ENCODE results near the gene TRAPPC10. TPM values are rescaled to one million over a fixed set of nuclear protein-coding genes. Genes with fewer than 3 reads are reported as not detected.

The TRAPPC10 gene
- polyA plus RNA-seq, 1 of the 3 experiments (the other 2 are of a cell fraction) = 17.5 TPM

DNA sequence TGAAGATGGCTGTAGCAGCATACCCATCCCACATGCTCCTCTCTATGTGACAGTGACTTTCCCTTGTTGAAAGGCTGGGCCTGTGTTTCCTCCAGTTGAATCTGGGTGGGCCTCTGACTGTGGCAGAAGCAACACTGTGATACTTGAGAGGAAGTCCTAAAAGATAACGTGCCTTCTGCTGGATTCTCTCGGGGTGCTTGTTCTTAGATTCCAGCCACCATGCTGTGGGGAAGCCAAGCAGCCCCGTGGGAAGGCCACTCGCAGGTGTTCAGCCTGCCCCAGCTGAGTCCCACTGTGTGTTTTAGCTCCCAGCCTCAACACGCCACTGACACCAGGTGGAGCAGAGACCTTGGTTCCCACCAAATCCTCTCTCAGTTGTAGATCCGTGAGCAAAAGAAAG is 31.5 kb downstream of the TRAPPC10 start:
- no peaks in the 10 kb centered on the region for H3K9me3 ChIP-seq
- H3K9ac ChIP-seq = no peak overlapping the region
- H3K4me1 ChIP-seq (ENCODE audit: control insufficient read depth in 1 of 2, insufficient read depth in 2 of 2, low read depth in 1 of 2, low read length in 1 of 2) = no peaks in the 10 kb centered on the region
- H3K27me3 ChIP-seq (ENCODE audit: insufficient read depth) = no peaks in the 10 kb centered on the region
- H4K20me1 ChIP-seq (ENCODE audit: insufficient read depth) = peaks cover 14% of the 10 kb centered on the region
- H3K36me3 ChIP-seq (replicated peaks in 1 of 2; ENCODE audit: control insufficient read depth in 1 of 2, insufficient read depth in 2 of 2, low read length in 1 of 2) = peaks cover 11 to 21% of the 10 kb centered on the region in 2 experiments
- H3K9me2 ChIP-seq = no peaks in the 10 kb centered on the region
- CTCF ChIA-PET = no interaction called here
- no peak overlapping the region for H3K4me3 ChIP-seq (ENCODE audit: low read depth in 2 of 2, low read length in 1 of 2)
- H3K79me2 ChIP-seq (ENCODE audit: insufficient read depth) = peaks cover 90% of the 10 kb centered on the region
- H3K4me2 ChIP-seq = no peak overlapping the region
- H3F3A ChIP-seq (replicated peaks; ENCODE audit: insufficient read depth) = peaks cover 9% of the 10 kb centered on the region
- no peak overlapping the region for H3K27ac ChIP-seq (ENCODE audit: low read depth in 2 of 2, low read length in 1 of 2)
- no peak overlapping the region for H2AFZ ChIP-seq (ENCODE audit: low read depth)
- POLR2A ChIA-PET = no interaction called here
- TF ChIP-seq, protein P1, sequence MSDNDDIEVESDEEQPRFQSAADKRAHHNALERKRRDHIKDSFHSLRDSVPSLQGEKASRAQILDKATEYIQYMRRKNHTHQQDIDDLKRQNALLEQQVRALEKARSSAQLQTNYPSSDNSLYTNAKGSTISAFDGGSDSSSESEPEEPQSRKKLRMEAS (IDR thresholded peaks at IDR 0.05; ENCODE audit: low read depth) = no peak
- no peak for TF ChIP-seq TCF12 (IDR thresholded peaks at IDR 0.05)
- TF ChIP-seq ELF1 (IDR thresholded peaks at IDR 0.05) = no peak
- no peak for TF ChIP-seq POLR2AphosphoS5 (IDR thresholded peaks at IDR 0.05; ENCODE audit: low read depth, low read length)
- TF ChIP-seq JUND (IDR thresholded peaks at IDR 0.05) = no peak
- TF ChIP-seq, protein P2, sequence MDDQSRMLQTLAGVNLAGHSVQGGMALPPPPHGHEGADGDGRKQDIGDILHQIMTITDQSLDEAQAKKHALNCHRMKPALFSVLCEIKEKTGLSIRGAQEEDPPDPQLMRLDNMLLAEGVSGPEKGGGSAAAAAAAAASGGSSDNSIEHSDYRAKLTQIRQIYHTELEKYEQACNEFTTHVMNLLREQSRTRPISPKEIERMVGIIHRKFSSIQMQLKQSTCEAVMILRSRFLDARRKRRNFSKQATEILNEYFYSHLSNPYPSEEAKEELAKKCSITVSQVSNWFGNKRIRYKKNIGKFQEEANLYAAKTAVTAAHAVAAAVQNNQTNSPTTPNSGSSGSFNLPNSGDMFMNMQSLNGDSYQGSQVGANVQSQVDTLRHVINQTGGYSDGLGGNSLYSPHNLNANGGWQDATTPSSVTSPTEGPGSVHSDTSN (IDR thresholded peaks at IDR 0.05) = no peak
- TF ChIP-seq EZH2phosphoT487 (IDR thresholded peaks at IDR 0.05; ENCODE audit: borderline replicate concordance, low read depth) = no peak
- TF ChIP-seq YY1 (IDR thresholded peaks at IDR 0.05; ENCODE audit: low read depth) = no peak
- TF ChIP-seq TAF1 (IDR thresholded peaks at IDR 0.05; ENCODE audit: borderline replicate concordance, low read depth, low read length) = no peak
- no peak for TF ChIP-seq NFIC (IDR thresholded peaks at IDR 0.05; ENCODE audit: borderline replicate concordance)
- no peak for TF ChIP-seq FOXM1 (IDR thresholded peaks at IDR 0.05; ENCODE audit: low read depth)
- TF ChIP-seq NRF1 (IDR thresholded peaks at IDR 0.05; ENCODE audit: low read depth, low read length) = no peak
- no peak for TF ChIP-seq RAD21 (IDR thresholded peaks at IDR 0.05; ENCODE audit: low read length)
- TF ChIP-seq EP300 (IDR thresholded peaks at IDR 0.05; ENCODE audit: borderline replicate concordance in 1 of 2, low read depth in 1 of 2, low read length in 1 of 2) = no peak
- no peak for TF ChIP-seq RCOR1 (IDR thresholded peaks at IDR 0.05; ENCODE audit: low read length)
- no peak for TF ChIP-seq TEAD4 (IDR thresholded peaks at IDR 0.05; ENCODE audit: borderline replicate concordance, insufficient read depth)
- WGBS (ENCODE audit: low lambda C conversion rate) = 98% methylated on average over 4 of the region's 6 CpGs
- DNase-seq = no peak

DNA sequence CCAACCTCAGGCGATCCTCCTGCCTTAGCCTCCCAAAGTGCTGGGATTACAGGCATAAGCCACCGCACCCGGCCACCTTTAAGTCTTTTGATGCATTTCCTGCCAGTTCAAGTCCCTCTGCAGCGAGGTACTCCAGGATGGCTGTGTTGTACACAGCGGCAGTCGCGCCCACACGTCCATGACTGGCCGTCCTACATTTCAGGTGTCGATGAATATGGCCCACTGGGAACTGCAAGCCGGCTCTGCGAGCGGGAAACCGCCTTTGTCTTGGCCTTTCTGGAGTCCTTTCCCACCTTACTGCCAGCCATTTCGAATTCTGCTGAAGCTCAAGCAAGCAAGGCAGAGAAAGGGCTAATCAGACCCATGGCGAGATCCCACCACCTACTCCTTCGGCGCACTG is 34.6 kb downstream of the TRAPPC10 start:
- Histone ChIP-seq H3K36me3 (replicated peaks in 1 of 2; ENCODE audit: control insufficient read depth in 1 of 2, insufficient read depth in 2 of 2, low read length in 1 of 2) (peaks cover 6 to 21% of the 10 kb centered on the region in 2 experiments), H3K27ac (ENCODE audit: low read depth in 2 of 2, low read length in 1 of 2) (no peak overlapping the region), H2AFZ (ENCODE audit: low read depth) (no peak overlapping the region), H3K4me2 (no peak overlapping the region), H4K20me1 (ENCODE audit: insufficient read depth) (peaks cover 32% of the 10 kb centered on the region), H3K27me3 (ENCODE audit: insufficient read depth) (no peaks in the 10 kb centered on the region), H3K9me2 (no peaks in the 10 kb centered on the region), H3K9ac (no peak overlapping the region), H3K4me3 (ENCODE audit: low read depth in 2 of 2, low read length in 1 of 2) (no peak overlapping the region), H3K79me2 (ENCODE audit: insufficient read depth) (peaks cover 100% of the 10 kb centered on the region), H3K4me1 (ENCODE audit: control insufficient read depth in 1 of 2, insufficient read depth in 2 of 2, low read depth in 1 of 2, low read length in 1 of 2) (peaks cover 0 to 15% of the 10 kb centered on the region in 2 experiments; a peak in 1 of 4 replicates), H3K9me3 (no peaks in the 10 kb centered on the region), H3F3A (replicated peaks; ENCODE audit: insufficient read depth) (peaks cover 7% of the 10 kb centered on the region)
- 100% methylated on average over 18 of the region's 18 CpGs for WGBS (ENCODE audit: low lambda C conversion rate)
- ChIA-PET POLR2A (no interaction called here), CTCF (no interaction called here)
- DNase-seq = no peak
- TF ChIP-seq, protein P3, sequence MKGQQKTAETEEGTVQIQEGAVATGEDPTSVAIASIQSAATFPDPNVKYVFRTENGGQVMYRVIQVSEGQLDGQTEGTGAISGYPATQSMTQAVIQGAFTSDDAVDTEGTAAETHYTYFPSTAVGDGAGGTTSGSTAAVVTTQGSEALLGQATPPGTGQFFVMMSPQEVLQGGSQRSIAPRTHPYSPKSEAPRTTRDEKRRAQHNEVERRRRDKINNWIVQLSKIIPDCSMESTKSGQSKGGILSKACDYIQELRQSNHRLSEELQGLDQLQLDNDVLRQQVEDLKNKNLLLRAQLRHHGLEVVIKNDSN (IDR thresholded peaks at IDR 0.05; ENCODE audit: borderline replicate concordance, low read depth) = no peak
